ENCODE results near the gene SHLD3. TPM values are rescaled to one million over a fixed set of nuclear protein-coding genes. Genes with fewer than 3 reads are reported as not detected.
"Not testable (repeated sequence)": the region's sequence is repeated elsewhere in the genome, so short reads cannot be mapped to it uniquely, and the experiment has no call there.

The SHLD3 gene
- total RNA-seq, 1 experiment from 2014 or later = 3.3 TPM

- TF ChIP-seq, protein P1, sequence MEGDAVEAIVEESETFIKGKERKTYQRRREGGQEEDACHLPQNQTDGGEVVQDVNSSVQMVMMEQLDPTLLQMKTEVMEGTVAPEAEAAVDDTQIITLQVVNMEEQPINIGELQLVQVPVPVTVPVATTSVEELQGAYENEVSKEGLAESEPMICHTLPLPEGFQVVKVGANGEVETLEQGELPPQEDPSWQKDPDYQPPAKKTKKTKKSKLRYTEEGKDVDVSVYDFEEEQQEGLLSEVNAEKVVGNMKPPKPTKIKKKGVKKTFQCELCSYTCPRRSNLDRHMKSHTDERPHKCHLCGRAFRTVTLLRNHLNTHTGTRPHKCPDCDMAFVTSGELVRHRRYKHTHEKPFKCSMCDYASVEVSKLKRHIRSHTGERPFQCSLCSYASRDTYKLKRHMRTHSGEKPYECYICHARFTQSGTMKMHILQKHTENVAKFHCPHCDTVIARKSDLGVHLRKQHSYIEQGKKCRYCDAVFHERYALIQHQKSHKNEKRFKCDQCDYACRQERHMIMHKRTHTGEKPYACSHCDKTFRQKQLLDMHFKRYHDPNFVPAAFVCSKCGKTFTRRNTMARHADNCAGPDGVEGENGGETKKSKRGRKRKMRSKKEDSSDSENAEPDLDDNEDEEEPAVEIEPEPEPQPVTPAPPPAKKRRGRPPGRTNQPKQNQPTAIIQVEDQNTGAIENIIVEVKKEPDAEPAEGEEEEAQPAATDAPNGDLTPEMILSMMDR (IDR thresholded peaks at IDR 0.05) = no peak
- TF ChIP-seq TEAD1 (CRISPR knock-in tag; IDR thresholded peaks at IDR 0.05) = no peak
- no peak for TF ChIP-seq ZNF232 (CRISPR knock-in tag; IDR thresholded peaks at IDR 0.05)
- no peak for TF ChIP-seq ZNF416 (CRISPR knock-in tag; IDR thresholded peaks at IDR 0.05)
- TF ChIP-seq JUN (CRISPR knock-in tag; IDR thresholded peaks at IDR 0.05) = no peak
- no peak for TF ChIP-seq ATF1 (CRISPR knock-in tag; IDR thresholded peaks at IDR 0.05)
- TF ChIP-seq NR1H2 (CRISPR knock-in tag; IDR thresholded peaks at IDR 0.05) = no peak
- TF ChIP-seq ETV6 (CRISPR knock-in tag; IDR thresholded peaks at IDR 0.05) = no peak
- TF ChIP-seq NR3C1 (CRISPR knock-in tag; conservative IDR thresholded peaks at IDR 0.05; ENCODE audit: low read depth) = no peak
- no peak for TF ChIP-seq ZNF396 (CRISPR knock-in tag; IDR thresholded peaks at IDR 0.05; ENCODE audit: borderline replicate concordance)
- TF ChIP-seq, protein P2, sequence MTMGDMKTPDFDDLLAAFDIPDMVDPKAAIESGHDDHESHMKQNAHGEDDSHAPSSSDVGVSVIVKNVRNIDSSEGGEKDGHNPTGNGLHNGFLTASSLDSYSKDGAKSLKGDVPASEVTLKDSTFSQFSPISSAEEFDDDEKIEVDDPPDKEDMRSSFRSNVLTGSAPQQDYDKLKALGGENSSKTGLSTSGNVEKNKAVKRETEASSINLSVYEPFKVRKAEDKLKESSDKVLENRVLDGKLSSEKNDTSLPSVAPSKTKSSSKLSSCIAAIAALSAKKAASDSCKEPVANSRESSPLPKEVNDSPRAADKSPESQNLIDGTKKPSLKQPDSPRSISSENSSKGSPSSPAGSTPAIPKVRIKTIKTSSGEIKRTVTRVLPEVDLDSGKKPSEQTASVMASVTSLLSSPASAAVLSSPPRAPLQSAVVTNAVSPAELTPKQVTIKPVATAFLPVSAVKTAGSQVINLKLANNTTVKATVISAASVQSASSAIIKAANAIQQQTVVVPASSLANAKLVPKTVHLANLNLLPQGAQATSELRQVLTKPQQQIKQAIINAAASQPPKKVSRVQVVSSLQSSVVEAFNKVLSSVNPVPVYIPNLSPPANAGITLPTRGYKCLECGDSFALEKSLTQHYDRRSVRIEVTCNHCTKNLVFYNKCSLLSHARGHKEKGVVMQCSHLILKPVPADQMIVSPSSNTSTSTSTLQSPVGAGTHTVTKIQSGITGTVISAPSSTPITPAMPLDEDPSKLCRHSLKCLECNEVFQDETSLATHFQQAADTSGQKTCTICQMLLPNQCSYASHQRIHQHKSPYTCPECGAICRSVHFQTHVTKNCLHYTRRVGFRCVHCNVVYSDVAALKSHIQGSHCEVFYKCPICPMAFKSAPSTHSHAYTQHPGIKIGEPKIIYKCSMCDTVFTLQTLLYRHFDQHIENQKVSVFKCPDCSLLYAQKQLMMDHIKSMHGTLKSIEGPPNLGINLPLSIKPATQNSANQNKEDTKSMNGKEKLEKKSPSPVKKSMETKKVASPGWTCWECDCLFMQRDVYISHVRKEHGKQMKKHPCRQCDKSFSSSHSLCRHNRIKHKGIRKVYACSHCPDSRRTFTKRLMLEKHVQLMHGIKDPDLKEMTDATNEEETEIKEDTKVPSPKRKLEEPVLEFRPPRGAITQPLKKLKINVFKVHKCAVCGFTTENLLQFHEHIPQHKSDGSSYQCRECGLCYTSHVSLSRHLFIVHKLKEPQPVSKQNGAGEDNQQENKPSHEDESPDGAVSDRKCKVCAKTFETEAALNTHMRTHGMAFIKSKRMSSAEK (CRISPR knock-in tag; IDR thresholded peaks at IDR 0.05; ENCODE audit: borderline replicate concordance) = no peak
- TF ChIP-seq ZNF121 (CRISPR knock-in tag; IDR thresholded peaks at IDR 0.05) = no peak
- TF ChIP-seq, protein P3, sequence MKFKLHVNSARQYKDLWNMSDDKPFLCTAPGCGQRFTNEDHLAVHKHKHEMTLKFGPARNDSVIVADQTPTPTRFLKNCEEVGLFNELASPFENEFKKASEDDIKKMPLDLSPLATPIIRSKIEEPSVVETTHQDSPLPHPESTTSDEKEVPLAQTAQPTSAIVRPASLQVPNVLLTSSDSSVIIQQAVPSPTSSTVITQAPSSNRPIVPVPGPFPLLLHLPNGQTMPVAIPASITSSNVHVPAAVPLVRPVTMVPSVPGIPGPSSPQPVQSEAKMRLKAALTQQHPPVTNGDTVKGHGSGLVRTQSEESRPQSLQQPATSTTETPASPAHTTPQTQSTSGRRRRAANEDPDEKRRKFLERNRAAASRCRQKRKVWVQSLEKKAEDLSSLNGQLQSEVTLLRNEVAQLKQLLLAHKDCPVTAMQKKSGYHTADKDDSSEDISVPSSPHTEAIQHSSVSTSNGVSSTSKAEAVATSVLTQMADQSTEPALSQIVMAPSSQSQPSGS (CRISPR knock-in tag; IDR thresholded peaks at IDR 0.05; ENCODE audit: borderline replicate concordance, low read depth) = no peak
- no peak for TF ChIP-seq ESRRA (CRISPR knock-in tag; IDR thresholded peaks at IDR 0.05; ENCODE audit: borderline replicate concordance)
- TF ChIP-seq, protein P4, sequence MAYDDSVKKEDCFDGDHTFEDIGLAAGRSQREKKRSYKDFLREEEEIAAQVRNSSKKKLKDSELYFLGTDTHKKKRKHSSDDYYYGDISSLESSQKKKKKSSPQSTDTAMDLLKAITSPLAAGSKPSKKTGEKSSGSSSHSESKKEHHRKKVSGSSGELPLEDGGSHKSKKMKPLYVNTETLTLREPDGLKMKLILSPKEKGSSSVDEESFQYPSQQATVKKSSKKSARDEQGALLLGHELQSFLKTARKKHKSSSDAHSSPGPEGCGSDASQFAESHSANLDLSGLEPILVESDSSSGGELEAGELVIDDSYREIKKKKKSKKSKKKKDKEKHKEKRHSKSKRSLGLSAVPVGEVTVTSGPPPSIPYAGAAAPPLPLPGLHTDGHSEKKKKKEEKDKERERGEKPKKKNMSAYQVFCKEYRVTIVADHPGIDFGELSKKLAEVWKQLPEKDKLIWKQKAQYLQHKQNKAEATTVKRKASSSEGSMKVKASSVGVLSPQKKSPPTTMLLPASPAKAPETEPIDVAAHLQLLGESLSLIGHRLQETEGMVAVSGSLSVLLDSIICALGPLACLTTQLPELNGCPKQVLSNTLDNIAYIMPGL (CRISPR knock-in tag; IDR thresholded peaks at IDR 0.05) = no peak
- TF ChIP-seq PREB (CRISPR knock-in tag; IDR thresholded peaks at IDR 0.05; ENCODE audit: borderline replicate concordance) = no peak
Observed at GRCh38 chr5:65674749-65675148, 49.9 kb downstream of the SHLD3 start (continued).

DNA sequence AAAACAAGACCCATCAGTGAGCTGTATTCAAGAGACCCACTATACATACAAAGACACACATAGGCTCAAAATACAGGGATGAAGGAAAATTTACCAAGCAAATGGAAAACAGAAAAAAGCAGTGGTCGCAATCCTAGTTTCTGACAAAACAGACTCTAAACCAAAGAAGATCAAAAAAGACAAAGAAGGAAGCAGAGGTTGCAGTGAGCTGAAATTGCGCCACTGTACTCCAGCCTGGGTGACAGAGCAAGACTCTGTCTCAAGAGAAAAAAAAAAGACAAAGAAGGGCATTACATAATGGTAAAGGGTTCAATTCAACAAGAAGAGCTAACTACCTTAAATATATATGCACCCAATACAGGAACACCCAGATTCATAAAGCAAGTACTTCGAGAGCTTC, 51.2 kb downstream of the SHLD3 start:
- POLR2A ChIA-PET; H3K9me3 Mint-ChIP-seq; H3K27ac Mint-ChIP-seq; DNase-seq (ENCODE audit: low spot score); H3K4me3 Mint-ChIP-seq; ATAC-seq; H3K36me3 Mint-ChIP-seq; H3K4me1 Mint-ChIP-seq; H3K27me3 Mint-ChIP-seq (ENCODE audit: low read depth); CTCF ChIA-PET: not testable (repeated sequence)

Other genes starting within 250 kb of the SHLD3 start
- 2.6 to 3.5 TPM (median 2.8 TPM) in 3 replicates for gene ADAMTS6, start 143.1 kb upstream of the SHLD3 start, total RNA-seq (2021)
- 33.8 to 37.5 TPM (median 36.6 TPM) in 3 replicates for gene CENPK, start 61.9 kb upstream of the SHLD3 start, total RNA-seq (2021)
- 34.7 to 36.4 TPM (median 35.7 TPM) in 3 replicates for gene PPWD1, start 61.7 kb upstream of the SHLD3 start, total RNA-seq (2021)
- 11.2 to 13.0 TPM (median 11.8 TPM) in 3 replicates for gene TRIM23, start 694 bp upstream of the SHLD3 start, total RNA-seq (2021)
- gene TRAPPC13, start within 50 bp of the SHLD3 start, total RNA-seq (2021) = 16.3 to 18.8 TPM (median 17.0 TPM) in 3 replicates
- 11.8 to 13.5 TPM (median 12.7 TPM) in 3 replicates for gene SGTB, start 97.1 kb downstream of the SHLD3 start, total RNA-seq (2021)
- 140 to 163 TPM (median 141 TPM) in 3 replicates for gene NLN, start 97.2 kb downstream of the SHLD3 start, total RNA-seq (2021)